Globus pallidus (tissue), 1 donor: Measurements from ENCODE around the gene FAM43A.

ENCODE experiments used
- DNase-seq: peaks from one replicate; pipeline ENCODE4 v3.0.0-alpha.2; 2015; ENCODE audit warnings: low spot score

FAM43A gene, protein sequence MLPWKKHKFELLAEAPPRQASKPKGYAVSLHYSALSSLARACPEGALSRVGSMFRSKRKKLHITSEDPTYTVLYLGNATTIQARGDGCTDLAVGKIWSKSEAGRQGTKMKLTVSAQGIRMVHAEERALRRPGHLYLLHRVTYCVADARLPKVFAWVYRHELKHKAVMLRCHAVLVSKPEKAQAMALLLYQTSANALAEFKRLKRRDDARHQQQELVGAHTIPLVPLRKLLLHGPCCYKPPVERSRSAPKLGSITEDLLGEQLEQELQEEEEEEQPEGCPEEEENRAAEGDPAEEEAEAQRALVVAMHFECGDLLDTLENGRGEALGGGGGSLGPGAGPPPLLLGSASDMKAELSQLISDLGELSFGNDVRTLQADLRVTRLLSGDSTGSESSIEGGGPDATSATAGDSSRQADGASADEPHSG

GRCh38 chr3:194685718-194686413 is at the start of gene FAM43A:
TSS of gene FAM43A (plus strand) at chr3:194685883. CDS start at chr3:194686827, 944 bp downstream.
- peak; percentile 77 for DNase-seq

DNA sequence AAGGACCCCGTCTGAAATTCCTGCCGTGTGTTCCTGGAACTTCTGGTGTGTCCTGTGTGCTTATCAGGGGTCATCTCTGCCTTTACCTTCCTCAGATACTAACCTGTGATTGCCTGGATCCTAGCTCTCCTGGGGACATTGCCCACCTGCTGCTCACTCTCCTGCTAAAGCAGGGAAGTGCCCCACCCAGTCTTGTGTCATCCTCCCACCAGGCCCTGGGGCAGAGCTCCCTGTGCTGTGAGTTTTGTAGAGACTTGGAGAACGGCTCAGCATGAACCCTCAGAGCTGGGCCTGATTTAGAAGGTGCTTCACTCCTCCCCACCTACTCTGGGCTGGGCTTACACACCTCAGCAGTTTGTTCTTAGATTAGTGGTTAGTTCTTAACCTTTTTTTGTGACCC is 48.6 kb upstream of the FAM43A start:
- no peak for DNase-seq

DNA sequence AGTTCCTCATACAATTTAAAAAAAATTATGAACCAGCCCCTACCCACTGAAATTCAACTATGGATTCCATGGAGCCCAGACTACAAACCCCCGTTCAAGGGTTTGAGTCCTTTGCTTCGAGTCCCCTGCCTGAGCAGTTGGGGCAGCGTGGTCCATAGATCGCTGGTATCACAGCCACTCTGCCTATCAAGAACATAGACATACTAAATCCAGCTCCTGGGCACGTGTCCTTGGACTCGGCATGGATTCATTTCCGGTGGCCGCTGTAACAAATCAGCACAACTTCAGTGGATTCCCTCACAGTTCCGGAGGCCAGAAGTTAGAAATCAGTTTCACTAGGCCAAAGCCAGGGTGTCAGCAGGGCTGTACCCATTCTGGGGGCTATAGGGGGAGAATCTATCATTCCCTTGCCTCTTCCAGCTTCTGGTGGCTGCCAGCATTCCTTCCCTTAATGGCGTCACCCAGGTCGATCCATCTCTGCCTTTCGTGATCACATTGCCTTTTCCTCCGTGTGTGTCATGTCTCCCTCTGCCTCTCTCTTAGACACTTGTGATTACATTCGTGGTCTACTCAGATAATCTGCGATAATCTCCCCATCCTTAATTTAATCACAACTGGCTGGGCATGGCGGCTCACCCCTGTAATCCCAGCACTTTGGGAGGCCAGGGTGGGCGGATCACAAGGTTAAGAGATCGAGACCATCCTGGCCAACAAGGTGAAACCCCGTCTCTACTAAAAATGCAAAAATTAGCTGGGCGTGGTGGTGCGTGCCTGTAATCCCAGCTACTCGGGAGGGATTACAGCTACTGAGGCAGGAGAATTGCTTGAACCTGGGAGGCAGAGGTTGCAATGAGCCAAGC is 47.9 kb upstream of the FAM43A start:
- DNase-seq: no peak

GRCh38 chr3:194638991-194639605 is 46.6 kb upstream of the FAM43A start:
- DNase-seq: no peak

GRCh38 chr3:194640829-194641228 is 44.9 kb upstream of the FAM43A start:
- DNase-seq: no peak

GRCh38 chr3:194642769-194643168 is 42.9 kb upstream of the FAM43A start:
- DNase-seq: no peak

GRCh38 chr3:194647747-194648146 is 37.9 kb upstream of the FAM43A start:
- DNase-seq: no peak

DNA sequence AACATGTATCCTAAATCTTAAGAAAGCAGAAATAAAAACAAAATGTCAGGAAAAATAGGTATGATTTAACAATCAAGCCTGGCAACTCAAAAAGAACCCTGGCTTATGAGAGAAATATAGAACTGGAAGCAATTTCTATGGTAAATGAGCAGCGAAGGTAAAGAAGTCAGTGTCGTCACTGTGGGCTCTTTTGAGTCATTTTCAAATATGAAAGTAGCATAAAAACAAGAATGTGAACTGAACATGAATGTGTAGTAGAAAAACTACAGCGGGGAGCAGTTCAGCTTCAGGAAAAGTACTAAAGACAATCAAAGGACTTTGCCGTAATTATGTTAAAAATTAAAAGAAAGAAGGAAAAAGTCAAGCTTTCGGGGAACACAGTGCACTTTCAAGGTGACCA is 31.2 kb upstream of the FAM43A start:
- no peak for DNase-seq

- DNase-seq: no peak
Measured at GRCh38 chr3:194657439-194657838, 28.2 kb upstream of the FAM43A start.

DNA sequence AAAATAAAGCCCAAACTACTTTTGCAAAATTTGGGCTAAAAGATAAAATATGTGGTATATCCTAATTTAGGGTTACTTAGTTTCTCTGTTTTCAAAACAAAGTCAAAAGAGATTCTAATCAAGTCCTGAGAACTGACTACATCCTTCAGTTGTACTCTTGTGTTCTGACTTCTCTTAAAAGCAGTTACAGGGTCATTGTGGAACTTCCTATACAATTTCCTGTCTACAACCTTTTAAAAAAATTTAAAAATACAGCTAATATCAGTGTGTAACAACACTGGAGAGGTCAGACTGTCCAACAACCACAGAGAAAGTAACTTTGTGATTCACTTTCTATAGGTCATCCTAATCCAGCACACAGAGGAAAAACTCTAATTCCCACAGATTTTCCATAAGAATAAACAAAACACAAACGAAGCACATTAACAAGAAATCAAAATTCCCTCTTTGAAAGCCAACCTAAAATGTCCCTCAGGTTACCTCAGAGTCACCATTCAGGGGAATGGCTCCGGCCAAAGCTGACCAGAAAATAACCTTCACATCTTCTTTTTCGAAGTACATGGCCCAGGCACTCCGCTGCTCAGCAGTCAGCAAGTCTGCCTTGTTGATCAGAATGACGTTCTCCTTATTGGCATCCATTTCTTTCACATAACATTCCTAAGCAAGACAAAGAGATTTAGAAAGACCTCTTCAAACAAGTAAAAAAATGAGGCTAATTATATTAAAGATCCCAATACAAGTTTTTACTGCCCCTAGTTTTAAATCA is 27.0 kb upstream of the FAM43A start:
- no peak for DNase-seq

GRCh38 chr3:194659778-194660177 is 25.9 kb upstream of the FAM43A start:
- no peak for DNase-seq

DNA sequence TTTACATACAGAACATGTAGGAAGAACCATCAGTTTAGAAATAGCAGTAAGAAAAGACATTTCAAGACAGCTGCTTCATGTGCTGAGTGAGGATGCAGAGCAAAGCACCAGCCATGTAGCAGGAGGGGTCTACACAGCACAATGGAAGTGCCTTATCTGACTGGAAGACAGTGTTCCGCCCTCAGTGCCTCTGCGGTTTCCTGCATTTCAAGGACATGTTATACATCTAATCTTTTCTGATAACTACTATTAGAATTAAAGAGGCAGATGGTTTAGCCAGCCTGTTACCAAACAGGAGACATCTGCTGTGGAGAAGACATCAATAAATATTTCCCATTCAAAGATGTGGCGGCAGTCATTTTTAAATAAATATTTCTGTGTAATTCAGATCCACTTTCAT is 24.3 kb upstream of the FAM43A start:
- no peak for DNase-seq

DNA sequence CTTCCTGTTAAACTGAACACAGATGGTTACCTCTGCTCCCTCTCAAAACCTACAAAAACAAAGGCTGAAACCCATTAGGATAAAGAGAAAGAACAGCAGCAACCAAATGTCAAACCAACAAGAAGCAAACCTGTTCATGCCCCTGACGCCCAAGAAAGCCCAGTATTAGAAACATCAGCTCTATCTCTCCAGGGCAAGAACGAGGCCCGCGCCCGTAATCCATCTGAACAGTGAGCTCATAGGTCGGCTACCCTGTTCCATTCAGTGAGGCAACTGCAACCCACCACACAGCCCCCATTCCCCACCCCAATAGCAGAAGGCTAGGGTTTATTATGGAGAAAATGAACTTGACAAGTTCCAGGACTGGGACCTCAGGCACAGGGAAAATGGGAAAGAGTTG is 23.7 kb upstream of the FAM43A start:
- no peak for DNase-seq

DNA sequence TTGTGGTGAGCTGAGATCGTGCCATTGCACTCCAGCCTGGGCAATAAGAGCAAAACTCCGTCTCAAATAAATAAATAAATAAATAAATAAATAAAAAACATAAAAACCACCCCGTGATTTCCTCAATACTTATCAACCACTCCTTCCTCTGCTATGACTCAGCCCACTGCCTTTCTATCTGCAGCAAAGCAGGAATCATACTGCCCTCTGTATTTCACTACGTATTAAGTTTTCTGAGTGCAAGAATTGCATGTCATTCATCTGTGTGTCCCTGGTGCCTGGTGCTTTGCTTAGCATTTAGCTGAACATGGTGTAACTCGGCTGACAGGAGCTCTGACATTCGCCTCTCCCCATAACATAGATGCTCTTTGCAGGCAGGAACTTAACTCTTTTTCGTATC is 20.8 kb upstream of the FAM43A start:
- no peak for DNase-seq

- DNase-seq: no peak
Measured at GRCh38 chr3:194667363-194667762, 18.3 kb upstream of the FAM43A start.

GRCh38 chr3:194671511-194671899 is 14.2 kb upstream of the FAM43A start:
- DNase-seq: peak; percentile 29

DNA sequence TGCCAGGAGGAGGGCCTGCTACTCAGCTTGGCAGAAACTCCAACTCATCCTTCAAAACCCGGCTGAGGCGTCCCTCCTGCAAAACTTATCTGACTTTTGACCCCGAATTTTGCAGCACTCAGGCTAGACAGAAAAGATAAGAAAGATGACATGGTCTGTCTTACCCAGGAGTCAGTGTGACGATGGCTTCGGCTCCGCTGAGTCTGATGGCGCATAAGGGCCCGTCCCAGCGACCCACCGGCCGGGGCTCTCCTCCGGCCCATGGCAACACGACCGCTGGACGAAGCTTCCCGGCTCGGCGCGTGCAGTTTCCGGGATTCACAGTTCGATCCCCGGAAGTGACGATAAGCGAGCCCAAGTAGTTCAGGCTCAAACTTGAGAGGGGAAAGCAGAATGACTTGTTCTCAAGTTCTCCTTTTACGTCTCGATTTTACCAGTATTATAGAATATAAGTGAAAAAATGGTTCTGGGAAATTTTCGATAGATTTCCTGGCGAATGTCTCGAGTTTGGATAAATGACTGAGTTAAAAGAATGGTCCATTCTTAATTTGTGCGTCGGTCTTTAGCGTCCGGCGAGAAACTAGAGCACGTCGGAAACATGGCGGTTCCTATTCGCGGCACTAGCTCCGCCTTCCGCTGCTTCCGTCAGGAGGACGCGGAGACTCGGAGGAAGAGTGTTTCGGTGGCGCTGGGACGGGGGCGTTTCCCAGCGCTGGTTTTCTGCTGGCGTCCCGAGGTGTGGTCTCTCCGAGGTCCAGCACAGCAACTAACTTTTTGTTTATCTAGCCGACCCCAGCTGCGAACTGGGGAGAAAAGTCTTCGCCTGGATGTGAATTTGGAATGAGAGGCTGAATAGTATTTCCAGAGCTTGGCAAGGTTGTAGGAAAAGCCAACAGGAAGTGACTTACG is 13.5 kb upstream of the FAM43A start, which contains the start of gene LSG1:
TSS of gene LSG1 (minus strand) at position 292 of the 909 bp plus-strand sequence. CDS start at position 263, 29 bp downstream.
- DNase-seq: peak; percentile 92

DNA sequence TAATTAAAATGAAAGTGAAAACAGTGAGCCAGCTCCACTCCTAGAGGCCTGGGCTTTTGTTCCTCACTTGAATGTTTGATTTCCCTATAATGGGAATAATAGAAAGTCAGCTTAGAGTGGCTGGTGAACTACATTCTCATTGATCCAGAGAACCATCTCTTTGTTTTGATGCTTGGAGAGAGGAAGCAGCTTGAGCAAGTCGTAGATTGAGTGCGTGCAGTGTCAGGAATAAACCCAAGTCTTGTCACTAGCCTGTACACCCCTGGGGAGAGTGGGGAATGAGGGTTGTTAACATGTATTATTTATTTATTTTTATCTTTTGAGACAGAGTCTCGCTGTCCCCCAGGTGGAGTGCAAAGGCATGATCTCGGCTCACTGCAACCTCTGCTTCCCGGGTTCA is 12.8 kb upstream of the FAM43A start:
- peak; percentile 16 for DNase-seq

DNA sequence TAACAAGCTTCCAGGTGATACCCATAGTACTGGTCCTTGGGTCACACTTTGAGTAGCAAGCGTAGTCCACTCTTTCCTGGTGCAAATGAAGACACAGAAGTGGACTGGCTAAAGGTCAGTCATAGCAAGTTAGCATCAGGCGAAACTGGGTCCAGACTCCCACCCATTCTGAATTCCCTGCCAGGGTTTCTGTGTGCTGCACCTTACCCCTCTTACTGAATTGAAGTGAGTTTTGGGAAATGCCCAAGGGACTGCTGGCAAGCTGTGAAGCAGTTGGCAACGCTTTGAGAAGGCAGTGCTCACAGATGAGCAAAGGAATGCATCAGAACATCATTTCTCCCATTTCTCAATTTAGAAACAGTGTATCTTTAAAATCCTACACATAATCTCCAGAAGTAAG is 11.9 kb upstream of the FAM43A start:
- no peak for DNase-seq

- no peak for DNase-seq
Measured at GRCh38 chr3:194675081-194675640, 10.5 kb upstream of the FAM43A start.
